ENCODE measurements around the gene MYL3. TPM values are rescaled to one million over a fixed set of nuclear protein-coding genes. Genes with fewer than 3 reads are reported as not detected.

Gene MYL3
- total RNA-seq, 2 donors from 2014 or later: not detected

- H3K36me3 Mint-ChIP-seq: no peaks in the 10 kb centered on the region
- no peaks in the 10 kb centered on the region for H3K4me1 Mint-ChIP-seq (ENCODE audit: low read depth in 2 of 2)
- no peak for DNase-seq (ENCODE audit: low spot score)
- no peak for ATAC-seq
- no peak overlapping the region for H3K4me3 Mint-ChIP-seq
- no peaks in the 10 kb centered on the region for H3K9me3 Mint-ChIP-seq
- H3K27me3 Mint-ChIP-seq: peaks cover 0 to 5% of the 10 kb centered on the region in 2 donors
- no peak overlapping the region for H3K27ac Mint-ChIP-seq
Measured at GRCh38 chr3:46851364-46852333, 11.6 kb downstream of the MYL3 start.

- Mint-ChIP-seq H3K4me1 (ENCODE audit: low read depth in 2 of 2) (peaks cover under 1 to 4% of the 10 kb centered on the region in 2 donors), H3K27ac (no peak overlapping the region)
- no peak for ATAC-seq
Measured at GRCh38 chr3:46850468-46850779, 12.8 kb downstream of the MYL3 start.

GRCh38 chr3:46849686-46850467 is 13.4 kb downstream of the MYL3 start:
- Mint-ChIP-seq H3K27me3 (peaks cover 0 to 5% of the 10 kb centered on the region in 2 donors), H3K9me3 (no peaks in the 10 kb centered on the region), H3K4me1 (ENCODE audit: low read depth in 2 of 2) (peaks cover 6 to 8% of the 10 kb centered on the region in 2 donors), H3K27ac (no peak overlapping the region), H3K4me3 (no peak overlapping the region), H3K36me3 (no peaks in the 10 kb centered on the region)
- DNase-seq (ENCODE audit: low spot score) (no peak), ATAC-seq (no peak)

More at GRCh38 chr3:46850468-46850779, 12.8 kb downstream of the MYL3 start:
- Mint-ChIP-seq H3K9me3 (no peaks in the 10 kb centered on the region), H3K36me3 (no peaks in the 10 kb centered on the region), H3K4me3 (no peak overlapping the region), H3K27me3 (peaks cover 0 to 5% of the 10 kb centered on the region in 2 donors)
- no peak for DNase-seq (ENCODE audit: low spot score)

GRCh38 chr3:46849045-46849631 is 14.1 kb downstream of the MYL3 start:
- Mint-ChIP-seq H3K27ac (peak overlapping the region in 1 of 2 donors; percentile 13), H3K36me3 (no peaks in the 10 kb centered on the region), H3K9me3 (no peaks in the 10 kb centered on the region), H3K4me3 (no peak overlapping the region), H3K4me1 (ENCODE audit: low read depth in 2 of 2) (peaks cover 6 to 9% of the 10 kb centered on the region in 2 donors), H3K27me3 (peaks cover 0 to 3% of the 10 kb centered on the region in 2 donors)
- no peak for DNase-seq (ENCODE audit: low spot score)
- ATAC-seq: no peak

GRCh38 chr3:46848271-46849044 is 14.8 kb downstream of the MYL3 start:
- Mint-ChIP-seq H3K27me3 (peaks cover 0 to 3% of the 10 kb centered on the region in 2 donors), H3K27ac (no peak overlapping the region), H3K4me1 (ENCODE audit: low read depth in 2 of 2) (peaks cover 6 to 9% of the 10 kb centered on the region in 2 donors), H3K9me3 (no peaks in the 10 kb centered on the region), H3K4me3 (no peak overlapping the region), H3K36me3 (no peaks in the 10 kb centered on the region)
- no peak for DNase-seq (ENCODE audit: low spot score)
- ATAC-seq: no peak

- DNase-seq (ENCODE audit: low spot score) (no peak), ATAC-seq (no peak)
- no peak overlapping the region for H3K4me3 Mint-ChIP-seq
- no peaks in the 10 kb centered on the region for H3K9me3 Mint-ChIP-seq
- H3K27ac Mint-ChIP-seq: no peak overlapping the region
- H3K4me1 Mint-ChIP-seq (ENCODE audit: low read depth in 2 of 2): peaks cover 6 to 9% of the 10 kb centered on the region in 2 donors
- no peaks in the 10 kb centered on the region for H3K36me3 Mint-ChIP-seq
- peaks cover 0 to 3% of the 10 kb centered on the region in 2 donors for H3K27me3 Mint-ChIP-seq
Measured at GRCh38 chr3:46847744-46848143, 15.5 kb downstream of the MYL3 start.

GRCh38 chr3:46846624-46847542 is 16.4 kb downstream of the MYL3 start:
- Mint-ChIP-seq H3K4me3 (peak overlapping the region; percentile 27), H3K27ac (no peak overlapping the region), H3K27me3 (no peaks in the 10 kb centered on the region), H3K4me1 (ENCODE audit: low read depth in 2 of 2) (peaks cover 6 to 9% of the 10 kb centered on the region in 2 donors), H3K9me3 (no peaks in the 10 kb centered on the region), H3K36me3 (peaks cover under 1% of the 10 kb centered on the region)
- no peak for ATAC-seq
- no peak for DNase-seq (ENCODE audit: low spot score)

GRCh38 chr3:46845860-46846623 is 17.2 kb downstream of the MYL3 start:
- H3K36me3 Mint-ChIP-seq: peaks cover 8% of the 10 kb centered on the region
- no peak overlapping the region for H3K27ac Mint-ChIP-seq
- peak overlapping the region; percentile 68 for H3K4me3 Mint-ChIP-seq
- no peaks in the 10 kb centered on the region for H3K27me3 Mint-ChIP-seq
- H3K9me3 Mint-ChIP-seq: peaks cover 3% of the 10 kb centered on the region
- H3K4me1 Mint-ChIP-seq (ENCODE audit: low read depth in 2 of 2): peaks cover 6 to 9% of the 10 kb centered on the region in 2 donors
- peak; percentile 87 for ATAC-seq
- peak; percentile 75 for DNase-seq (ENCODE audit: low spot score)

- DNase-seq (ENCODE audit: low spot score): no peak
- Mint-ChIP-seq H3K27me3 (peaks cover 0 to under 1% of the 10 kb centered on the region in 2 donors), H3K27ac (peak overlapping the region; percentile 19 to 31), H3K4me1 (ENCODE audit: low read depth in 2 of 2) (peaks cover 6 to 9% of the 10 kb centered on the region in 2 donors), H3K4me3 (peak overlapping the region; percentile 68), H3K9me3 (peaks cover 4% of the 10 kb centered on the region), H3K36me3 (peaks cover 11% of the 10 kb centered on the region)
- peak; percentile 73 to 84 for ATAC-seq
Measured at GRCh38 chr3:46845397-46845859, 17.8 kb downstream of the MYL3 start.

- Mint-ChIP-seq H3K4me1 (ENCODE audit: low read depth in 2 of 2) (peaks cover 6 to 9% of the 10 kb centered on the region in 2 donors), H3K27me3 (peaks cover 0 to 2% of the 10 kb centered on the region in 2 donors), H3K9me3 (peaks cover 8% of the 10 kb centered on the region), H3K4me3 (peak overlapping the region; percentile 68), H3K36me3 (peaks cover 14% of the 10 kb centered on the region), H3K27ac (peak overlapping the region in 1 of 2 donors; percentile 31)
- ATAC-seq (no peak), DNase-seq (ENCODE audit: low spot score) (no peak)
Measured at GRCh38 chr3:46844881-46845312, 18.3 kb downstream of the MYL3 start.

GRCh38 chr3:46844397-46844796 is 18.8 kb downstream of the MYL3 start:
- Mint-ChIP-seq H3K9me3 (peaks cover 8% of the 10 kb centered on the region), H3K27me3 (peaks cover 0 to 2% of the 10 kb centered on the region in 2 donors), H3K36me3 (peaks cover 15% of the 10 kb centered on the region), H3K4me1 (ENCODE audit: low read depth in 2 of 2) (peaks cover 6 to 9% of the 10 kb centered on the region in 2 donors), H3K27ac (no peak overlapping the region), H3K4me3 (peak overlapping the region; percentile 68)
- DNase-seq (ENCODE audit: low spot score) (no peak), ATAC-seq (no peak)
